ENCODE results near the gene NXN. TPM values are rescaled to one million over a fixed set of nuclear protein-coding genes. Genes with fewer than 3 reads are reported as not detected.

Gene NXN
- total RNA-seq, 4 donors from 2014 or later, result 39.6 to 103 (median 59.1) TPM

GRCh38 chr17:819251-819650 is 160.3 kb downstream of the NXN start:
- Histone ChIP-seq H3K4me1 (no peaks in the 10 kb centered on the region), H3K27ac (no peak overlapping the region), H3K4me3 (no peak overlapping the region), H3K36me3 (peaks cover 0 to 79% of the 10 kb centered on the region in 2 donors), H3K9me3 (no peaks in the 10 kb centered on the region), H3K27me3 (no peaks in the 10 kb centered on the region)
- no peak for ATAC-seq
- TF ChIP-seq EP300 (IDR thresholded peaks at IDR 0.05), result no peak
- TF ChIP-seq POLR2AphosphoS5 (IDR thresholded peaks at IDR 0.05), result no peak
- TF ChIP-seq CTCF (IDR thresholded peaks at IDR 0.05), result no peak
- no peak for TF ChIP-seq POLR2A (IDR thresholded peaks at IDR 0.05)
- WGBS, 2 donors (ENCODE audit: low coverage in 1 of 2), result 80% methylated on average over 1 of the region's 19 CpGs; no CpG with 5 or more reads in 1 of the 2 donors

DNA sequence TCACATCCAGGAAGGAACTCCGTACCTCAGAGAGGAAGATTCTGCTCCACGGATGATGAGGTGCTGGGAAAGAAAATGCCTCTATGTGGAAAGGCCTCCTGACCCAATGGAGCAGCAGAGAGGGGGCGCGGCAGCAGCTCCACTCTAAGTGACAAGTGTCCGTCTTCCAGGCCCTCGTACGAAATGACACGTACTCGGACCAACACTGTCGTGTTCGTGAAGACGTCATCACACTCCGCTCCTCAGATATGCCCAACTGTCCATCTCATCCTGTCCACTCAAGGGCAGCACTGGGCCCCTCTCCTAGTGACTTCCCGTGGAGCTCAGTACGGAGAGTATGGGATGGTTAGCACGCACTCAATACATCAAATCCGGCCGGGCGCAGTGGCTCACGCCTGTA is 165.2 kb downstream of the NXN start:
- H3K9me3 ChIP-seq, result no peaks in the 10 kb centered on the region
- WGBS, 2 donors (ENCODE audit: low coverage in 1 of 2), result 88 to 93% methylated on average over 8 to 15 of the region's 20 CpGs
- TF ChIP-seq POLR2AphosphoS5 (IDR thresholded peaks at IDR 0.05) (no peak), CTCF (IDR thresholded peaks at IDR 0.05) (no peak), EP300 (IDR thresholded peaks at IDR 0.05) (no peak), POLR2A (IDR thresholded peaks at IDR 0.05) (no peak)
- no peak overlapping the region for H3K27ac ChIP-seq
- H3K4me1 ChIP-seq, result no peaks in the 10 kb centered on the region
- peaks cover 0 to 73% of the 10 kb centered on the region in 2 donors for H3K36me3 ChIP-seq
- no peak overlapping the region for H3K4me3 ChIP-seq
- H3K27me3 ChIP-seq, result no peaks in the 10 kb centered on the region
- no peak for ATAC-seq

- Histone ChIP-seq H3K27ac (no peak overlapping the region), H3K36me3 (peaks cover 0 to 65% of the 10 kb centered on the region in 2 donors), H3K4me3 (no peak overlapping the region), H3K9me3 (no peaks in the 10 kb centered on the region), H3K27me3 (no peaks in the 10 kb centered on the region), H3K4me1 (no peaks in the 10 kb centered on the region)
- 85 to 90% methylated on average over 12 to 13 of the region's 14 CpGs for WGBS, 2 donors (ENCODE audit: low coverage in 1 of 2)
- no peak for TF ChIP-seq CTCF (IDR thresholded peaks at IDR 0.05)
- TF ChIP-seq EP300 (IDR thresholded peaks at IDR 0.05), result no peak
- no peak for TF ChIP-seq POLR2AphosphoS5 (IDR thresholded peaks at IDR 0.05)
- no peak for TF ChIP-seq POLR2A (IDR thresholded peaks at IDR 0.05)
- ATAC-seq, result no peak
These were observed 166.9 kb downstream of the NXN start for GRCh38 chr17:812638-813204.

- Histone ChIP-seq H3K36me3 (peaks cover 0 to 65% of the 10 kb centered on the region in 2 donors), H3K27me3 (no peaks in the 10 kb centered on the region), H3K9me3 (no peaks in the 10 kb centered on the region), H3K27ac (no peak overlapping the region), H3K4me1 (no peaks in the 10 kb centered on the region), H3K4me3 (no peak overlapping the region)
- TF ChIP-seq EP300 (IDR thresholded peaks at IDR 0.05) (no peak), POLR2AphosphoS5 (IDR thresholded peaks at IDR 0.05) (no peak), CTCF (IDR thresholded peaks at IDR 0.05) (no peak), POLR2A (IDR thresholded peaks at IDR 0.05) (no peak)
- no peak for ATAC-seq
- WGBS, 2 donors (ENCODE audit: low coverage in 1 of 2), result 71 to 74% methylated on average over 5 to 7 of the region's 29 CpGs
These were observed 168.4 kb downstream of the NXN start for GRCh38 chr17:811051-811784.

Data from gastroesophageal sphincter (tissue), 4 donors.